ENCODE data around the gene DLK1.

Gene DLK1

DNA sequence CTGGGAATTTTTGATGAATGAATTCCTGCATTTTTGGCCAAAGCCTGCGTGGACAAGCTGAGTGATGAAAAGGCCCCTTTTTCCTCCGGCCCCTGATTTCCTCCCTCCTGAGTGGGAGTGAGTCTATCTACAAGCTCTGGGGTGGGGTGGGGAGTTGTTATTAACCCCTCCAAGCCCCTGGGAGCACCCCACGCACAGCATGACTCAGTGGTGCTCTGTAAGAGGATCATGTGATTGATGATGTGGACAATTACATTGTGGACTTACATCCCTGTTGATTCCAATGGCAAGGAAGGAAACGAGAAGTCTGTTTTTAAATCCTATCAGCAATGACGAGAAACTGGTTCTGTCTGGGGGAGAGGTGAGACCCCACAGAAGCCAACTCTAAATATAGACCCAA lies 5.1 kb upstream of the DLK1 start:
- DNase-seq (ENCODE audit: low read depth), result no peak
- no peak for TF ChIP-seq CTCF (IDR thresholded peaks at IDR 0.05; ENCODE audit: insufficient read depth, low read depth, low read length, missing control alignments)
- H3K4me3 ChIP-seq (ENCODE audit: low read depth, low read length), result no peak overlapping the region

- TF ChIP-seq CTCF (IDR thresholded peaks at IDR 0.05; ENCODE audit: insufficient read depth, low read depth, low read length, missing control alignments), result no peak
- DNase-seq (ENCODE audit: low read depth), result no peak
- no peak overlapping the region for H3K4me3 ChIP-seq (ENCODE audit: low read depth, low read length)
Measured at GRCh38 chr14:100722367-100722766, 4.3 kb upstream of the DLK1 start.

GRCh38 chr14:100723135-100723829 lies 3.4 kb upstream of the DLK1 start:
- H3K4me3 ChIP-seq (ENCODE audit: low read depth, low read length), result no peak overlapping the region
- TF ChIP-seq CTCF (IDR thresholded peaks at IDR 0.05; ENCODE audit: insufficient read depth, low read depth, low read length, missing control alignments), result no peak
- DNase-seq (ENCODE audit: low read depth), result no peak

DNA sequence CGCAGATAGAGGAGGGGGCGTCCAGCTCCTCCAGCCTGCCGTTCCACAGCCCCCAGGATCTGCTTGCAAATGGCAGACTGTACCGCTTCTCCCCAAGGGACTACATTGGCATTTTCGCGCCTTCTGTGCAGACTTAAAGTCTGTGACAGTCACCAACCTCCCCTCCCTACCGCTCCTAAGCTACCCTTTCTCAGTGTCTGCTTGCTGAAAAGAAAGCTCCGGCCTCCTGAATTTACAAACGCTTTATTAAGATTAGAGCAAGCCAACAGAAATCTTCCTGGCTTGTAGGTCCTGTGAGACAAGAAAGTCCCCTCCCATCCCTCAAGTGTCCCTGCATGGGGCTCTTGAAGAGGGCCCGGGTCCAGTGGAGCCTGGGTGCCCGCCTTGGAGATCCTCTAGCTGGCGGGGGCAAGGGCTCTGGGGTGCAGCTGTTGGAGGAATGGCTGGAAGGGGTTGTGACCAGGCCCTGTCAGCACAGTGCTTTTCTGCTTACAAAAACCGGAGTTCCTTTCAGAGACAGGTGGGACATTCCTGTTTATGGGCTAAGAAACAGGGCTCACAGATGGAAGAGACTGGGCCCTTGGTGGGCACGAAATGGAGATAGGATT lies 2.8 kb upstream of the DLK1 start:
- no peak for DNase-seq (ENCODE audit: low read depth)
- TF ChIP-seq CTCF (IDR thresholded peaks at IDR 0.05; ENCODE audit: insufficient read depth, low read depth, low read length, missing control alignments), result no peak
- H3K4me3 ChIP-seq (ENCODE audit: low read depth, low read length), result no peak overlapping the region

GRCh38 chr14:100724536-100724935 lies 2.2 kb upstream of the DLK1 start:
- no peak for TF ChIP-seq CTCF (IDR thresholded peaks at IDR 0.05; ENCODE audit: insufficient read depth, low read depth, low read length, missing control alignments)
- H3K4me3 ChIP-seq (ENCODE audit: low read depth, low read length), result no peak overlapping the region
- no peak for DNase-seq (ENCODE audit: low read depth)

GRCh38 chr14:100725587-100726387 lies 905 bp upstream of the DLK1 start:
- H3K4me3 ChIP-seq (ENCODE audit: low read depth, low read length), result no peak overlapping the region
- TF ChIP-seq CTCF (IDR thresholded peaks at IDR 0.05; ENCODE audit: insufficient read depth, low read depth, low read length, missing control alignments), result no peak
- no peak for DNase-seq (ENCODE audit: low read depth)

All from GM12865 (cell line).